Duodenal mucosa (tissue), 2 donors: ENCODE data around the gene HBZ.
"Not testable (repeated sequence)": the region's sequence is repeated elsewhere in the genome, so short reads cannot be mapped to it uniquely, and the experiment has no call there.

ENCODE experiments used
- H3K27ac ChIP-seq: one replicate; pipeline ENCODE4 v1.7.0; 2013; ENCODE audit warnings: low read depth, low read length
- H3K27me3 ChIP-seq, 2 donors: one replicate each; pipeline ENCODE4 v1.7.0; 2013; ENCODE audit warnings: low read length in 2 of 2, control low read depth in 1 of 2; ENCODE audit not compliant: insufficient read depth in 2 of 2, control insufficient read depth in 1 of 2
- H3K36me3 ChIP-seq, 2 donors: one replicate each; pipeline ENCODE4 v1.7.0; 2013; ENCODE audit warnings: low read length in 2 of 2, control low read depth in 1 of 2; ENCODE audit not compliant: insufficient read depth in 2 of 2, control insufficient read depth in 1 of 2
- H3K4me1 ChIP-seq, 2 donors: one replicate each; pipeline ENCODE4 v1.7.0; 2013; ENCODE audit warnings: low read length in 2 of 2, control low read depth in 1 of 2; ENCODE audit not compliant: insufficient read depth in 2 of 2, control insufficient read depth in 1 of 2
- H3K4me3 ChIP-seq, 2 donors: one replicate each; pipeline ENCODE4 v1.7.0; 2013; ENCODE audit warnings: low read length in 2 of 2, low read depth in 1 of 2
- H3K9ac ChIP-seq, 2 donors: one replicate each; pipeline ENCODE4 v1.7.0; 2013; ENCODE audit warnings: low read length in 2 of 2, low read depth in 1 of 2
- H3K9me3 ChIP-seq, 2 donors: one replicate each; pipeline ENCODE4 v1.7.0; 2013; ENCODE audit warnings: low read length in 2 of 2, control low read depth in 1 of 2; ENCODE audit not compliant: control insufficient read depth in 1 of 2

The HBZ gene

DNA sequence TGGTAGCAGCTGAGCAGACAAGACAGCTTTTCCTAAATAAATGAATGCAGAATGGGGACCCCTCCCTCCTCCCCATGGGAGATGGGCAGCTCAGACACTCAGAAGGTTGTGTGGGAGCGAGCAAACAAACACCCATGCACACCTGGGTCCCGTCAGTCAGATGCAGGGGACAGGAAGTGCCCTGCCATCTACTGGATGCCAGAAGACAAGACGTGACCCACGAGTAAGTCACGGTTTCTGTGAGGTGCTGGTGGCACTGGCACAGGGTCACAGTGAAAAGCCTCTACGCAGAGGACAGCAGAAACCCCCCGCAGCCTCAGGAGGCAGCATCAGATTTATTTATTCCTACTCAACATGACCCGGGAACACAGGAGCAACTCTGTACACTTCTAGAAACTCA lies 36.2 kb downstream of the HBZ start:
- H3K9ac ChIP-seq = no peak overlapping the region
- no peaks in the 10 kb centered on the region for H3K4me1 ChIP-seq
- no peaks in the 10 kb centered on the region for H3K27me3 ChIP-seq
- H3K27ac ChIP-seq = no peak overlapping the region
- H3K4me3 ChIP-seq = no peak overlapping the region
- peaks cover 19 to 61% of the 10 kb centered on the region in 2 donors for H3K36me3 ChIP-seq
- no peaks in the 10 kb centered on the region for H3K9me3 ChIP-seq

DNA sequence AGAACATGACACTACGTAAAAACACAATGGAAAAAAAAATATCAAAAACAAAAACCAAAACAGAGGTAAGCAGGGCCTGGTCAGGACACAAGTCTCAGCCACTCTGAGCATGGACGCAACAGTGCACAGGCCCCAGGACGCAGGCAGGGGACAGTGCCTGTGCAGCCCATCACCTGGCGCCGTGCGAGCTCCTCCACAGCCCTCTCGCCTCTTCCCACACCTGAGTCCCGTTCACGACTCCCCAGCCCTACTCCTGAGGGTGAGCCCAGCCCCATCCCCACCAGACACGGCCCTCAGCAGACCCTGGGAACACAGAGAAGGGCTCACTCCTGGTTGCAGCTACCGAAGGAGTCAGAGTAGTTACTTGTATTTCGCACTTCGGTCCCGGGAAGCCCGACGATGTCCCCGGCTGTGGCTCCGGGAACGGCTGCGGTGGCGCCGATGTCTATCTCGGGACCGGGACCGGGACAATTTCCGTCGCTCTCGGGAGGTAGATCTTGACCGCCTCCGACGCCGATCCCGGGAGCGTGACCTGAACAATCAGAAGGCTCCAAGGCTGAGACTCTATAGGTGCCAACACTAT lies 37.3 kb downstream of the HBZ start:
- H3K27me3 ChIP-seq = no peaks in the 10 kb centered on the region
- H3K9ac ChIP-seq = no peak overlapping the region
- no peaks in the 10 kb centered on the region for H3K4me1 ChIP-seq
- H3K9me3 ChIP-seq = no peaks in the 10 kb centered on the region
- H3K27ac ChIP-seq = no peak overlapping the region
- H3K4me3 ChIP-seq = no peak overlapping the region
- H3K36me3 ChIP-seq = peaks cover 24 to 70% of the 10 kb centered on the region in 2 donors

DNA sequence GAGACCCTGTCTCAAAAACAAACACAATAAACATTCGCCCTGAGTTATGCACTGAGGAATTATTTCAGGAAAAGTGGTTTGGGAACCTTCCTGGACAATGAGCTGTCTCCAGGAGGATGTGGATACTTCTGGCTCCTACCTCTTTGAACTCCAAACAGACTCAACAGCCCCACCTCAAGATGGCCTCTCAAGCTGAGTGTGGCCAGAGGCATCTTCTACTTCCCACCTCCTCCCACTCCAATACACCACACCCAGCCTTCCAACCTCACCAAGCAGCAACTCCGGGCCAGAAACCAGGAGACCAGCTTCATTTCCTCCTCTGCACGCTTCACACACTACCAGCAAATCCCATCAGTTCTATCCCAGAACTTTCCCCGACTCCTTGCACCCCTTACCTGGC lies 39.4 kb downstream of the HBZ start:
- no peaks in the 10 kb centered on the region for H3K9me3 ChIP-seq
- no peak overlapping the region for H3K27ac ChIP-seq
- H3K4me1 ChIP-seq = no peaks in the 10 kb centered on the region
- no peak overlapping the region for H3K4me3 ChIP-seq
- H3K9ac ChIP-seq = no peak overlapping the region
- no peaks in the 10 kb centered on the region for H3K27me3 ChIP-seq
- H3K36me3 ChIP-seq = peaks cover 32 to 90% of the 10 kb centered on the region in 2 donors

DNA sequence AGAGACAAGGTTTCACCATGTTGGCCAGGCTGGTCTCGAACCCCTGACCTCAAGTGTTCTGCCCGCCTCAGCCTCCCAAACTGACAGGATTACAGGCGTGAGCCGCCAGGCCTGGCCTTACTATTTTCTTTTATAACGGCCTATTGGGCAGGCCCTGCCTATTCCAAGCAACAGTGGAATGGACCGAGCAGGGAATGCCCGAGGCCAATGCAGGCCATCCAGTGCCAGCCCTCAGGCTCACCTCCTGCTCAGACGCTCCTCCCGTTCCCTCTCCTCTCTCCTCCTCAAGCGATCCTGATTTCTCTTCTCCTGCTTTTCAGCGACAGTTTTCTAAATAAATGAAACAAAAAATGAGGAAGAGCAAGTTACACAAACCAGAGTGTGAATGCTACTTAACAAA lies 40.2 kb downstream of the HBZ start:
- Histone ChIP-seq H3K9ac (no peak overlapping the region), H3K4me1 (no peaks in the 10 kb centered on the region), H3K27ac (no peak overlapping the region), H3K4me3 (no peak overlapping the region), H3K36me3 (peaks cover 32 to 89% of the 10 kb centered on the region in 2 donors), H3K9me3 (no peaks in the 10 kb centered on the region), H3K27me3 (no peaks in the 10 kb centered on the region)

DNA sequence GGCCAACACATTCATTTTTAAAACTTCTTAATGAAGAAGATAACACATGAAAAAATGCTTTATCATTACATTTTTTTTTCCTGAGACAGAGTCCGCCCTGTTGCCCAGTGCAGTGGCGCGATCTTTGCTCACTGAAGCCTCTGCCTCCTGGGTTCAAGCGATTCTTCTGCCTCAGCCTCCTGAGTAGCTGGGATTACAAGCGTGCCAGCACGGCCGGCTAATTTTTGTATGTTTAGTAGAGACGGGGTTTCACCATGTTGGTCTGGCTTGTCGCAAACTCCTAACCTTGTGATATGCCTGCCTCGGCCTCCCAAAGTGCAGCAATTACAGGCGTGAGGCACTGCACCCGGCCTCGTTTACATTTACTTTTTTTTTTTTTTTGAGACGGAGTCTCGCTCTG lies 41.0 kb downstream of the HBZ start:
- Histone ChIP-seq H3K27me3 (no peaks in the 10 kb centered on the region), H3K4me1 (no peaks in the 10 kb centered on the region), H3K27ac (no peak overlapping the region), H3K9me3 (no peaks in the 10 kb centered on the region), H3K36me3 (peaks cover 35 to 92% of the 10 kb centered on the region in 2 donors), H3K9ac (no peak overlapping the region), H3K4me3 (no peak overlapping the region)

DNA sequence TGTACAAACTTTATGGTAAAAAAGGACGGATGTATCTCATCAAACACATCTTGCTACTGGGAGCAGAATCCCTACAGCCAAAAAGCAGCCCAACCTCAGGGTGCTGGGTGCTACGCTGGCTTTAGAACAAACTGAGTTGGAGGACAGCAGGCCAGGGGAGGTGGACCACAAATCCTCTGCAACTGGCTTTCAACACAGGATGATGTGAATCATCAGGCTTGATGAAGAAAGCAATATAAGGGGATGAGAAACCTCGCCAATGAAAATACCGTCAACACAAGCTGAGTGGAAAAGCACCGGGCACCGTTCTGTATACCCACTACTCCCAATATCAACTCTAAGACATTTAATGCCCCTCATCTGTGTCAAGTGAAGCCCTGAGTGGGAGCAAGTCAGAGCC lies 42.1 kb downstream of the HBZ start:
- no peak overlapping the region for H3K4me3 ChIP-seq
- H3K27ac ChIP-seq = no peak overlapping the region
- no peaks in the 10 kb centered on the region for H3K4me1 ChIP-seq
- no peaks in the 10 kb centered on the region for H3K9me3 ChIP-seq
- H3K36me3 ChIP-seq = peaks cover 36 to 91% of the 10 kb centered on the region in 2 donors
- no peak overlapping the region for H3K9ac ChIP-seq
- H3K27me3 ChIP-seq = no peaks in the 10 kb centered on the region

DNA sequence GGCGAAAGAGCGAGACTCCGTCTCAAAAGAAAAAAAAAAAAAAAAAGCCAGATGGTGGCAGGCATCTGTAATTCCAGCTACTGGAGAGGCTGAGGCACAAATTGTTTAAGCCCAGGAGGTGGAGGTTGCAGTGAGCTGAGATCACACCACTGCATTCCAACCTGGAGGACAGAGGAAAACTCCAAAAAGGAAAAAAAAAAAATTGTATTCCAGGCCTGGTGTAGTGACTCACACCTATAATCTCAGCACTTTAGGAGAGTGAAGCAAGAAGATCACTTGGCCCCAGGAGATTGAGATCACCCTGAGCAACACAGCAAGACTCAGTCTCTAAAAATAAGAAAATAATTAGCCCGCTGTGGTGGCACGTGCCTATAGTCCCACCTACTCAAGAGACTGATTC lies 47.9 kb downstream of the HBZ start:
- Histone ChIP-seq H3K27me3 (no peaks in the 10 kb centered on the region), H3K9ac (no peak overlapping the region), H3K36me3 (peaks cover 23 to 72% of the 10 kb centered on the region in 2 donors), H3K27ac (no peak overlapping the region), H3K4me3 (no peak overlapping the region), H3K4me1 (no peaks in the 10 kb centered on the region), H3K9me3 (no peaks in the 10 kb centered on the region)

DNA sequence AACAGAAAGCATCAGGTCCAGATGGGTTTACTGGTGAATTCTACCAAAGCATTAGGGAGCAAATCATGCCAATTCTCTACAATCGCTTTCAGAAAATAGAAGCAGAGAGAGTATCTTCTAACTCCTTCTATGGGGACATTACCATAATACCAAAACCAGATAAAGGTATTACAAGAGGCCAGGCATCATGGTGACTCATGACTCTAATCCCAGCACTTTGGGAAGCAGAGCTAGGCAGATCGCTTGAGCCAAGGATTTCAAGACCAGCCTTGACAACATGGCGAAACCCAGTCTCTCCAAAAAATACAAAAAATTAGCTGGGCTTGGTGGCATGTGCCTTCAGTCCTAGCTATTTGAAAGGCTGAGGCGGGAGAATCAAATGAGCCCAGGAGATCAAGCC lies 50.8 kb downstream of the HBZ start:
- H3K4me1 ChIP-seq = no peaks in the 10 kb centered on the region
- no peaks in the 10 kb centered on the region for H3K9me3 ChIP-seq
- H3K4me3 ChIP-seq = no peak overlapping the region
- H3K27me3 ChIP-seq = no peaks in the 10 kb centered on the region
- H3K9ac ChIP-seq = no peak overlapping the region
- peaks cover 29 to 75% of the 10 kb centered on the region in 2 donors for H3K36me3 ChIP-seq
- no peak overlapping the region for H3K27ac ChIP-seq

DNA sequence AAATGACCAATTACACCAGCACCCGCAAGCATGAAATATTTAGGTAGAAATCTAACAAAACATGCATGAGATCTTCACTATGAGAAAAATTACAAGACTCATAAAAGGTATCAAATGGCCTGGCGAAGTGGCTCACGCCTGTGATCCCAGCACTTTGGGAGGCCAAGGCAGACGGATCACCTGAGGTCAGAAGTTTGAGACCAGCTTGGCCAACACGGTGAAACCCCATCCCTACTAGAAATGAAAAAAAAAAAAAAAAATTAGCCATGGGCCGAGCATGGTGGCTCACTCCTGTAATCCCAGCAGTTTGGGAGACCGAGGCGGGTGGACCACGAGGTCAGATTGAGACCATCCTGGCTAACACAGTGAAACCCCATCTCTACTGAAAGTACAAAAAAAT lies 51.6 kb downstream of the HBZ start:
- peaks cover 22 to 73% of the 10 kb centered on the region in 2 donors for H3K36me3 ChIP-seq
- H3K4me1 ChIP-seq, H3K9me3 ChIP-seq, H3K4me3 ChIP-seq, H3K27ac ChIP-seq, H3K9ac ChIP-seq, H3K27me3 ChIP-seq: not testable (repeated sequence)
